ENCODE measurements around the gene PTCHD1. TPM values are rescaled to one million over a fixed set of nuclear protein-coding genes. Genes with fewer than 3 reads are reported as not detected.

The PTCHD1 gene
- polyA plus RNA-seq, 1 donor from 2014 or later, result 10.0 TPM

DNA sequence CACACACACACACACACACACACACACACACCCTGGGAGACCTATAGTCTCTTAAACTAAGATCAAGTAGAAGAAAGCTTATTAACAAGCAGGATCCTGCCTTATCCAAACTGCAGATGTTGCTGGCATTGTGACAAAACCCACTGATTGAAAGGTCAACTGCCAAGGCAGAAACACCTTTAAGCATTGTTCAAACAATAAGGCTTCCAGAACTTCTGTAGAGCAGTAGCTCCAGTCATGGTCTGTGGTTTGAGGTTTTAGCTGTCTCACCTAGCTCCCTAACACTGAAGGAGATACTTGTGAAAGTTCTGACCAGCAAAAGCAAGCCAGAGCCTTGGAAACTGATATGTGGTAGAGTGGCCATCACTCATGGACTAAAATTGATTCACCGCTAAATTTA, 59.8 kb downstream of the PTCHD1 start:
- Histone ChIP-seq H3K79me2 (replicated peaks; ENCODE audit: insufficient read depth, low read length) (no peaks in the 10 kb centered on the region), H3K36me3 (ENCODE audit: insufficient read depth, low read length) (no peaks in the 10 kb centered on the region), H3K27me3 (ENCODE audit: insufficient read depth, low read depth, low read length) (no peaks in the 10 kb centered on the region), H3K9me3 (ENCODE audit: low read length) (no peaks in the 10 kb centered on the region), H3K27ac (ENCODE audit: low read length) (no peak overlapping the region), H3K4me2 (ENCODE audit: low read length) (no peak overlapping the region), H4K20me1 (ENCODE audit: insufficient read depth) (no peaks in the 10 kb centered on the region), H3K4me3 (ENCODE audit: low read length) (no peak overlapping the region), H3F3A (ENCODE audit: insufficient read depth, low read length, poor library complexity, severe bottlenecking) (no peaks in the 10 kb centered on the region), H3K9ac (ENCODE audit: low read length) (no peak overlapping the region), H3K9me2 (ENCODE audit: insufficient read depth, low read length) (no peaks in the 10 kb centered on the region), H2AFZ (ENCODE audit: low read depth, low read length) (no peak overlapping the region)
- TF ChIP-seq MXI1 (conservative IDR thresholded peaks at IDR 0.05; ENCODE audit: poor library complexity, severe bottlenecking), result no peak

DNA sequence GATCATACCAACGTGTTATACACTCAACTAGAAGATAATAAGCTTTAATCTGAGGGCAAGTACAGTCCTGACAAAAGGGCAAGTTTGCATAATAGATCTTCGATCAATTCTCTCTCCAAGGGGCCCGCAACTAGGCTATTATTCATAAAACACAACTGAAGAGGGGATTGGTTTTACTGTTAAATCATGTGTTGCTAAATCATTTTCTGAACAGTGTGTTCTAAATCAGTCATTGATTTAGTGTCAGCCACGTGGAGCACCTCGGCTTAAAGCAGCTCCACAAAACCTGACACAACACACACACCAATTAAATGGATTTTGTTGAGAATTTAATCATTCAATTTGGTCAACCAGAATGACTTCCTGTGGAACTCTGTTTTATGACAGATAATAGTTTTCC, 61.6 kb downstream of the PTCHD1 start:
- Histone ChIP-seq H3K9me2 (ENCODE audit: insufficient read depth, low read length) (no peaks in the 10 kb centered on the region), H3K9ac (ENCODE audit: low read length) (no peak overlapping the region), H3K9me3 (ENCODE audit: low read length) (no peaks in the 10 kb centered on the region), H3K4me2 (ENCODE audit: low read length) (no peak overlapping the region), H3K36me3 (ENCODE audit: insufficient read depth, low read length) (no peaks in the 10 kb centered on the region), H3K4me3 (ENCODE audit: low read length) (no peak overlapping the region), H3K27ac (ENCODE audit: low read length) (no peak overlapping the region), H3K79me2 (replicated peaks; ENCODE audit: insufficient read depth, low read length) (no peaks in the 10 kb centered on the region), H3K27me3 (ENCODE audit: insufficient read depth, low read depth, low read length) (no peaks in the 10 kb centered on the region), H3F3A (ENCODE audit: insufficient read depth, low read length, poor library complexity, severe bottlenecking) (no peaks in the 10 kb centered on the region), H4K20me1 (ENCODE audit: insufficient read depth) (no peaks in the 10 kb centered on the region), H2AFZ (ENCODE audit: low read depth, low read length) (no peak overlapping the region)
- TF ChIP-seq, protein P1, sequence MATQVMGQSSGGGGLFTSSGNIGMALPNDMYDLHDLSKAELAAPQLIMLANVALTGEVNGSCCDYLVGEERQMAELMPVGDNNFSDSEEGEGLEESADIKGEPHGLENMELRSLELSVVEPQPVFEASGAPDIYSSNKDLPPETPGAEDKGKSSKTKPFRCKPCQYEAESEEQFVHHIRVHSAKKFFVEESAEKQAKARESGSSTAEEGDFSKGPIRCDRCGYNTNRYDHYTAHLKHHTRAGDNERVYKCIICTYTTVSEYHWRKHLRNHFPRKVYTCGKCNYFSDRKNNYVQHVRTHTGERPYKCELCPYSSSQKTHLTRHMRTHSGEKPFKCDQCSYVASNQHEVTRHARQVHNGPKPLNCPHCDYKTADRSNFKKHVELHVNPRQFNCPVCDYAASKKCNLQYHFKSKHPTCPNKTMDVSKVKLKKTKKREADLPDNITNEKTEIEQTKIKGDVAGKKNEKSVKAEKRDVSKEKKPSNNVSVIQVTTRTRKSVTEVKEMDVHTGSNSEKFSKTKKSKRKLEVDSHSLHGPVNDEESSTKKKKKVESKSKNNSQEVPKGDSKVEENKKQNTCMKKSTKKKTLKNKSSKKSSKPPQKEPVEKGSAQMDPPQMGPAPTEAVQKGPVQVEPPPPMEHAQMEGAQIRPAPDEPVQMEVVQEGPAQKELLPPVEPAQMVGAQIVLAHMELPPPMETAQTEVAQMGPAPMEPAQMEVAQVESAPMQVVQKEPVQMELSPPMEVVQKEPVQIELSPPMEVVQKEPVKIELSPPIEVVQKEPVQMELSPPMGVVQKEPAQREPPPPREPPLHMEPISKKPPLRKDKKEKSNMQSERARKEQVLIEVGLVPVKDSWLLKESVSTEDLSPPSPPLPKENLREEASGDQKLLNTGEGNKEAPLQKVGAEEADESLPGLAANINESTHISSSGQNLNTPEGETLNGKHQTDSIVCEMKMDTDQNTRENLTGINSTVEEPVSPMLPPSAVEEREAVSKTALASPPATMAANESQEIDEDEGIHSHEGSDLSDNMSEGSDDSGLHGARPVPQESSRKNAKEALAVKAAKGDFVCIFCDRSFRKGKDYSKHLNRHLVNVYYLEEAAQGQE (IDR thresholded peaks at IDR 0.05; ENCODE audit: borderline replicate concordance), result no peak
- TF ChIP-seq, protein P2, sequence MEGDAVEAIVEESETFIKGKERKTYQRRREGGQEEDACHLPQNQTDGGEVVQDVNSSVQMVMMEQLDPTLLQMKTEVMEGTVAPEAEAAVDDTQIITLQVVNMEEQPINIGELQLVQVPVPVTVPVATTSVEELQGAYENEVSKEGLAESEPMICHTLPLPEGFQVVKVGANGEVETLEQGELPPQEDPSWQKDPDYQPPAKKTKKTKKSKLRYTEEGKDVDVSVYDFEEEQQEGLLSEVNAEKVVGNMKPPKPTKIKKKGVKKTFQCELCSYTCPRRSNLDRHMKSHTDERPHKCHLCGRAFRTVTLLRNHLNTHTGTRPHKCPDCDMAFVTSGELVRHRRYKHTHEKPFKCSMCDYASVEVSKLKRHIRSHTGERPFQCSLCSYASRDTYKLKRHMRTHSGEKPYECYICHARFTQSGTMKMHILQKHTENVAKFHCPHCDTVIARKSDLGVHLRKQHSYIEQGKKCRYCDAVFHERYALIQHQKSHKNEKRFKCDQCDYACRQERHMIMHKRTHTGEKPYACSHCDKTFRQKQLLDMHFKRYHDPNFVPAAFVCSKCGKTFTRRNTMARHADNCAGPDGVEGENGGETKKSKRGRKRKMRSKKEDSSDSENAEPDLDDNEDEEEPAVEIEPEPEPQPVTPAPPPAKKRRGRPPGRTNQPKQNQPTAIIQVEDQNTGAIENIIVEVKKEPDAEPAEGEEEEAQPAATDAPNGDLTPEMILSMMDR (IDR thresholded peaks at IDR 0.05; ENCODE audit: poor library complexity, severe bottlenecking), result no peak
- TF ChIP-seq EZH2 (IDR thresholded peaks at IDR 0.05; ENCODE audit: borderline replicate concordance, insufficient read depth, low read length, poor library complexity, severe bottlenecking) (no peak), TAF1 (IDR thresholded peaks at IDR 0.05; ENCODE audit: low read depth) (no peak), POLR2AphosphoS5 (IDR thresholded peaks at IDR 0.05) (no peak), EP300 (conservative IDR thresholded peaks at IDR 0.05; ENCODE audit: poor library complexity, severe bottlenecking) (no peak), MXI1 (conservative IDR thresholded peaks at IDR 0.05; ENCODE audit: poor library complexity, severe bottlenecking) (no peak), SMC3 (conservative IDR thresholded peaks at IDR 0.05; ENCODE audit: poor library complexity) (no peak), RAD21 (conservative IDR thresholded peaks at IDR 0.05) (no peak)

DNA sequence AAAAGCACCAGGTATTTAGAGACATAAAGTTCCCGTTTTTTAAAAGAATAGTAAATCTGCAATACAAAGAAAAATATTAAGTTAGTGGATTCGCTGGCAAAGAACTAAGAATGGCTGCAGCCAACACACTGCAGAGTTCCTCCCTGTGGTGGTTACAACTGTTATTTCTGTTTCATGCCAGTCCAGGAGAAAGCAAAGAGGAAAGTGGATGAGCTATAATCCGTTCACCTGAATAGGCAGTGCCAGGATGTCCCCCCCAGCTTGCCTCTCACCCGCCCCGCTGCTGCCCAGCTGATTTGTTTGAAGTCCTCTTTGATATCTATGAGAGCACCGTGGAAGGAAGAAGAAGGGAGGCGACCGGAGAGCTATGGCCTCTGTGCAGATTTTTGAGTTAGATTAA, 63.9 kb downstream of the PTCHD1 start:
- no peak overlapping the region for H3K4me3 ChIP-seq (ENCODE audit: low read length)
- H3K36me3 ChIP-seq (ENCODE audit: insufficient read depth, low read length), result no peaks in the 10 kb centered on the region
- no peaks in the 10 kb centered on the region for H3K9me2 ChIP-seq (ENCODE audit: insufficient read depth, low read length)
- H2AFZ ChIP-seq (ENCODE audit: low read depth, low read length), result no peak overlapping the region
- no peaks in the 10 kb centered on the region for H3K27me3 ChIP-seq (ENCODE audit: insufficient read depth, low read depth, low read length)
- H3K9ac ChIP-seq (ENCODE audit: low read length), result no peak overlapping the region
- no peak overlapping the region for H3K4me2 ChIP-seq (ENCODE audit: low read length)
- TF ChIP-seq, protein P1 (IDR thresholded peaks at IDR 0.05; ENCODE audit: borderline replicate concordance), result no peak
- TF ChIP-seq TAF1 (IDR thresholded peaks at IDR 0.05; ENCODE audit: low read depth) (no peak), POLR2AphosphoS5 (IDR thresholded peaks at IDR 0.05) (no peak), MXI1 (conservative IDR thresholded peaks at IDR 0.05; ENCODE audit: poor library complexity, severe bottlenecking) (no peak), EP300 (conservative IDR thresholded peaks at IDR 0.05; ENCODE audit: poor library complexity, severe bottlenecking) (no peak), SMC3 (conservative IDR thresholded peaks at IDR 0.05; ENCODE audit: poor library complexity) (no peak), EZH2 (IDR thresholded peaks at IDR 0.05; ENCODE audit: borderline replicate concordance, insufficient read depth, low read length, poor library complexity, severe bottlenecking) (no peak), RAD21 (conservative IDR thresholded peaks at IDR 0.05) (no peak)
- TF ChIP-seq, protein P2 (IDR thresholded peaks at IDR 0.05; ENCODE audit: poor library complexity, severe bottlenecking), result no peak
- no peaks in the 10 kb centered on the region for H4K20me1 ChIP-seq (ENCODE audit: insufficient read depth)
- no peaks in the 10 kb centered on the region for H3K9me3 ChIP-seq (ENCODE audit: low read length)
- no peaks in the 10 kb centered on the region for H3K79me2 ChIP-seq (replicated peaks; ENCODE audit: insufficient read depth, low read length)
- no peak overlapping the region for H3K27ac ChIP-seq (ENCODE audit: low read length)
- H3F3A ChIP-seq (ENCODE audit: insufficient read depth, low read length, poor library complexity, severe bottlenecking), result no peaks in the 10 kb centered on the region
